ENCODE measurements around the gene GABBR1.

The GABBR1 gene

DNA sequence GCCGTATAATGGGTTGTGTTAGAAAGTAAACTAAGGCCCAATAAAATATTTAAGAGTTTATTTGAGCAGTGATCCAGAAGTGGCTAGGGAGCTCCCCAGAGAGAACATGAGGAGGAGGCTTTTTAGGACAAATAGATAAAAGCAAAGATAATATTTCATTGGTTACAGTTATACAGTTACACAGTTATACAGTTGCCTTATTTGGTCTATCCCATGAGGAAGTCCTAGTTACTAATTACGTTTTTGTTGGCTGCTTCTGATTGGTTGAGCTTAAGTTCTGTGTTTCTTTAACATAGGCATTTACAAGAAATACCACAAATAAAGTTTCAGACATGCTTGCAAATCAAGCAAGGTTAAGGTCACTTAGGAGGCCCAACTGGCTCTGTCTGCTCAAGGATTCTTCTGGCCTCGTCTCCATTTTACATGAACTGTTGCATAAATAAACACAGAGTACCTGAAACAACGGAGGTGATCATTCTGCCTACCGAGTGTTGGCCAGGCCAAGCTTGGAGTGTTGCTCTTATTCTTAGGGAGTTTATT lies 80.4 kb downstream of the GABBR1 start:
- Histone ChIP-seq H2BK120ac (ENCODE audit: low read depth, low read length) (no peak overlapping the region), H2AK5ac (ENCODE audit: low read length) (no peak overlapping the region), H3K56ac (ENCODE audit: low read length) (no peak overlapping the region), H3K36me3 (ENCODE audit: control insufficient read depth, insufficient read depth, low read length) (no peaks in the 10 kb centered on the region), H3K79me1 (ENCODE audit: low read length) (no peaks in the 10 kb centered on the region), H3K4me3 (ENCODE audit: low read length) (no peak overlapping the region), H3K18ac (ENCODE audit: low read length) (no peak overlapping the region), H2BK5ac (ENCODE audit: low read length) (no peak overlapping the region), H2BK15ac (replicated peaks; ENCODE audit: low read depth) (no peak overlapping the region), H3K4me2 (ENCODE audit: low read length) (no peak overlapping the region), H4K8ac (ENCODE audit: low read depth, low read length) (no peak overlapping the region), H3K9ac (ENCODE audit: low read length) (no peak overlapping the region), H3K23ac (ENCODE audit: low read length) (no peak overlapping the region), H4K5ac (ENCODE audit: low read length) (no peak overlapping the region), H3K27ac (ENCODE audit: low read depth, low read length) (no peak overlapping the region), H3K27me3 (ENCODE audit: insufficient read depth, low read length, poor library complexity) (peaks cover 17% of the 10 kb centered on the region), H3K4ac (ENCODE audit: low read depth, low read length) (no peak overlapping the region), H3K79me2 (ENCODE audit: control insufficient read depth, insufficient read depth, low read length) (no peaks in the 10 kb centered on the region), H3K4me1 (ENCODE audit: control insufficient read depth, low read depth, low read length) (peaks cover 2% of the 10 kb centered on the region)
- DNase-seq = peak; percentile 31
- WGBS (ENCODE audit: extremely low coverage, insufficient coverage, low lambda C conversion rate) = no CpG with 5 or more reads among the region's 5 CpGs

- H3K18ac ChIP-seq (ENCODE audit: low read length) = no peak overlapping the region
- no peak overlapping the region for H3K23ac ChIP-seq (ENCODE audit: low read length)
- no peak overlapping the region for H4K8ac ChIP-seq (ENCODE audit: low read depth, low read length)
- H3K4me3 ChIP-seq (ENCODE audit: low read length) = no peak overlapping the region
- H2AK5ac ChIP-seq (ENCODE audit: low read length) = no peak overlapping the region
- no peak overlapping the region for H4K5ac ChIP-seq (ENCODE audit: low read length)
- peak; percentile 61 for DNase-seq
- no peak overlapping the region for H3K56ac ChIP-seq (ENCODE audit: low read length)
- no peak overlapping the region for H3K4me2 ChIP-seq (ENCODE audit: low read length)
- H3K79me2 ChIP-seq (ENCODE audit: control insufficient read depth, insufficient read depth, low read length) = no peaks in the 10 kb centered on the region
- H3K36me3 ChIP-seq (ENCODE audit: control insufficient read depth, insufficient read depth, low read length) = no peaks in the 10 kb centered on the region
- no peak overlapping the region for H2BK120ac ChIP-seq (ENCODE audit: low read depth, low read length)
- no CpG with 5 or more reads among the region's 3 CpGs for WGBS (ENCODE audit: extremely low coverage, insufficient coverage, low lambda C conversion rate)
- no peak overlapping the region for H3K27ac ChIP-seq (ENCODE audit: low read depth, low read length)
- H3K4me1 ChIP-seq (ENCODE audit: control insufficient read depth, low read depth, low read length) = no peaks in the 10 kb centered on the region
- H2BK15ac ChIP-seq (replicated peaks; ENCODE audit: low read depth) = no peak overlapping the region
- H2BK5ac ChIP-seq (ENCODE audit: low read length) = no peak overlapping the region
- no peak overlapping the region for H3K9ac ChIP-seq (ENCODE audit: low read length)
- no peaks in the 10 kb centered on the region for H3K79me1 ChIP-seq (ENCODE audit: low read length)
- H3K4ac ChIP-seq (ENCODE audit: low read depth, low read length) = no peak overlapping the region
- H3K27me3 ChIP-seq (ENCODE audit: insufficient read depth, low read length, poor library complexity) = no peaks in the 10 kb centered on the region
Observed at GRCh38 chr6:29547573-29547972, 85.4 kb downstream of the GABBR1 start.

DNA sequence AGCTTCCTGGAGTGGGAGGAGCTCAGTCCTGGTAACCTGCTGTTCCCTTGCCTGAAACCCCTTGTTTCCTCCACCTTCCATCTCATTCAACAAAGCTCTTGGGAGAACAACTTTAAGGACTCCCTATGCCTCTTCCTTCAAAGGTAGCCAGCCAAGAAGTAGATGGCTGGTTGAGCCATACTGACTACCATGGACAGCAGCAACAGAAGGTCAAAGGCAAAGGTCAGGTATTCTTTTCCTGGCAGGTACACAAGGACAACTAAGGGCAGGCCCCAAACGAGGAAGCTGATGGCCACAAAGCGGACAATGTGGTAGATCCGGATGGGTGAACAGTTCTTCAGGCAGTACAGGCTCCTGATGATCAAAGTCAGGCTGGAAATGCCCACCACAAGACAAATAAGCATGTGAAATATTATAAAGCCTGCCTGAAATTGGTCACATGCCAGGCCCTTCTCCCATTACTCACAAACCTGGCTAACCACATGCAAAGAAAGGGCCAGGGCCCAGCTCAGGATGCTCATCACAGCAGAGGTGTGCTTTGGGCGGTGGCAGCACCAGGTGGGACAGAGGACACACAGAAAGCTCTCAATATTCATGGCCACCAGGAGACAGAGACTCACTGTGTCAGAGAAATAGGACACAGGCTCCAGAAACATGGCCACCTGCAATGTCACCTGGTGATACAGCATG lies 95.1 kb downstream of the GABBR1 start:
- Histone ChIP-seq H3K79me1 (ENCODE audit: low read length) (no peaks in the 10 kb centered on the region), H3K4me3 (ENCODE audit: low read length) (no peak overlapping the region), H3K79me2 (ENCODE audit: control insufficient read depth, insufficient read depth, low read length) (no peaks in the 10 kb centered on the region), H2BK5ac (ENCODE audit: low read length) (no peak overlapping the region), H3K18ac (ENCODE audit: low read length) (no peak overlapping the region), H3K36me3 (ENCODE audit: control insufficient read depth, insufficient read depth, low read length) (no peaks in the 10 kb centered on the region), H2BK120ac (ENCODE audit: low read depth, low read length) (no peak overlapping the region), H2AK5ac (ENCODE audit: low read length) (no peak overlapping the region), H4K8ac (ENCODE audit: low read depth, low read length) (no peak overlapping the region), H3K56ac (ENCODE audit: low read length) (no peak overlapping the region), H4K5ac (ENCODE audit: low read length) (no peak overlapping the region), H3K27me3 (ENCODE audit: insufficient read depth, low read length, poor library complexity) (no peaks in the 10 kb centered on the region), H3K4me2 (ENCODE audit: low read length) (no peak overlapping the region), H3K4ac (ENCODE audit: low read depth, low read length) (no peak overlapping the region), H3K23ac (ENCODE audit: low read length) (no peak overlapping the region), H2BK15ac (replicated peaks; ENCODE audit: low read depth) (no peak overlapping the region), H3K9ac (ENCODE audit: low read length) (no peak overlapping the region), H3K27ac (ENCODE audit: low read depth, low read length) (no peak overlapping the region), H3K4me1 (ENCODE audit: control insufficient read depth, low read depth, low read length) (no peaks in the 10 kb centered on the region)
- DNase-seq = no peak
- no CpG with 5 or more reads among the region's 4 CpGs for WGBS (ENCODE audit: extremely low coverage, insufficient coverage, low lambda C conversion rate)

GRCh38 chr6:29532320-29532951 lies 100.5 kb downstream of the GABBR1 start:
- Histone ChIP-seq H3K9ac (ENCODE audit: low read length) (no peak overlapping the region), H3K36me3 (ENCODE audit: control insufficient read depth, insufficient read depth, low read length) (no peaks in the 10 kb centered on the region), H2BK5ac (ENCODE audit: low read length) (no peak overlapping the region), H2BK15ac (replicated peaks; ENCODE audit: low read depth) (no peak overlapping the region), H3K27me3 (ENCODE audit: insufficient read depth, low read length, poor library complexity) (no peaks in the 10 kb centered on the region), H3K4me3 (ENCODE audit: low read length) (no peak overlapping the region), H3K79me2 (ENCODE audit: control insufficient read depth, insufficient read depth, low read length) (no peaks in the 10 kb centered on the region), H2BK120ac (ENCODE audit: low read depth, low read length) (no peak overlapping the region), H3K4me1 (ENCODE audit: control insufficient read depth, low read depth, low read length) (no peaks in the 10 kb centered on the region), H4K5ac (ENCODE audit: low read length) (no peak overlapping the region), H3K27ac (ENCODE audit: low read depth, low read length) (no peak overlapping the region), H3K23ac (ENCODE audit: low read length) (no peak overlapping the region), H2AK5ac (ENCODE audit: low read length) (no peak overlapping the region), H3K79me1 (ENCODE audit: low read length) (no peaks in the 10 kb centered on the region), H3K56ac (ENCODE audit: low read length) (no peak overlapping the region), H3K4me2 (ENCODE audit: low read length) (no peak overlapping the region), H3K18ac (ENCODE audit: low read length) (no peak overlapping the region), H3K4ac (ENCODE audit: low read depth, low read length) (no peak overlapping the region), H4K8ac (ENCODE audit: low read depth, low read length) (no peak overlapping the region)
- DNase-seq = no peak
- no CpG with 5 or more reads among the region's 2 CpGs for WGBS (ENCODE audit: extremely low coverage, insufficient coverage, low lambda C conversion rate)

GRCh38 chr6:29531668-29532067 lies 101.3 kb downstream of the GABBR1 start:
- Histone ChIP-seq H3K27me3 (ENCODE audit: insufficient read depth, low read length, poor library complexity) (no peaks in the 10 kb centered on the region), H3K9ac (ENCODE audit: low read length) (no peak overlapping the region), H3K27ac (ENCODE audit: low read depth, low read length) (no peak overlapping the region), H3K56ac (ENCODE audit: low read length) (no peak overlapping the region), H3K4me2 (ENCODE audit: low read length) (no peak overlapping the region), H3K4me3 (ENCODE audit: low read length) (no peak overlapping the region), H3K23ac (ENCODE audit: low read length) (no peak overlapping the region), H2BK5ac (ENCODE audit: low read length) (no peak overlapping the region), H3K4me1 (ENCODE audit: control insufficient read depth, low read depth, low read length) (no peaks in the 10 kb centered on the region), H2BK15ac (replicated peaks; ENCODE audit: low read depth) (no peak overlapping the region), H3K79me2 (ENCODE audit: control insufficient read depth, insufficient read depth, low read length) (no peaks in the 10 kb centered on the region), H3K18ac (ENCODE audit: low read length) (no peak overlapping the region), H4K8ac (ENCODE audit: low read depth, low read length) (no peak overlapping the region), H4K5ac (ENCODE audit: low read length) (no peak overlapping the region), H3K79me1 (ENCODE audit: low read length) (no peaks in the 10 kb centered on the region), H2BK120ac (ENCODE audit: low read depth, low read length) (no peak overlapping the region), H2AK5ac (ENCODE audit: low read length) (no peak overlapping the region), H3K4ac (ENCODE audit: low read depth, low read length) (no peak overlapping the region), H3K36me3 (ENCODE audit: control insufficient read depth, insufficient read depth, low read length) (no peaks in the 10 kb centered on the region)
- WGBS (ENCODE audit: extremely low coverage, insufficient coverage, low lambda C conversion rate) = no CpG with 5 or more reads among the region's 3 CpGs
- no peak for DNase-seq
